H1 (cell line): ENCODE data around the gene ADGRG7. TPM values are rescaled to one million over a fixed set of nuclear protein-coding genes. Genes with fewer than 3 reads are reported as not detected.

Experiments
- CHD7 ChIP-seq: fragments of 300-600 bp; sonication (generic); IDR thresholded peaks from 2 replicates; pipeline ENCODE4 v1.7.1; 2012; ENCODE audit warnings: low read length, moderate library complexity, mild to moderate bottlenecking, inconsistent platforms; ENCODE audit not compliant: insufficient replicate concordance
- PHF8 ChIP-seq: fragments of 200-600 bp; sonication (generic); conservative IDR thresholded peaks from 2 replicates; pipeline ENCODE4 v1.7.1; 2012; ENCODE audit warnings: low read depth, mild to moderate bottlenecking, inconsistent platforms, low read length, moderate library complexity
- polyA plus RNA-seq, 7 experiments: library from polyadenylated mRNA; depleted of rRNA in 3 of 7; stranded (reverse) in 5 of 7; unstranded in 2 of 7; fragments of >200 nt in 5 of 7; fragments of 200-250 nt in 2 of 7; gene quantifications; 1 replicate in 5 of 7; 2 replicates in 1 of 7; 4 replicates in 1 of 7; pipeline versions ENCODE4 v1.2.1 to v1.2.3, GENCODE V29; 2011 to 2013; ENCODE audit warnings: missing spikeins in 2 of 7, mixed read lengths in 2 of 7
- total RNA-seq: library from RNA; stranded (reverse); fragmentation: NEBNext Ultra II Directional; extraction: Animal tissue kit (Norgen Biotek cat#: 25700); gene quantifications from 2 replicates; pipeline ENCODE4 v1.2.1, GENCODE V29; 2021

The ADGRG7 gene
- total and polyA plus RNA-seq, 2 of the 8 experiments (the other 6 are each of a cell fraction or from before 2014, with no cell fraction given) = not detected

- no peak for TF ChIP-seq CHD7
- TF ChIP-seq PHF8 = no peak
These were observed 46.2 kb upstream of the ADGRG7 start (continued) for GRCh38 chr3:100563228-100563627.
